ENCODE data around the gene CCSER2.

Gene CCSER2

GRCh38 chr10:84348447-84348846, 20.1 kb downstream of the CCSER2 start:
- no peak for DNase-seq

- DNase-seq: no peak
Observed at GRCh38 chr10:84348860-84349259, 20.5 kb downstream of the CCSER2 start.

GRCh38 chr10:84352251-84352842, 24.0 kb downstream of the CCSER2 start:
- peak; percentile 71 to 75 for DNase-seq

GRCh38 chr10:84353052-84353803, 24.8 kb downstream of the CCSER2 start:
- no peak for DNase-seq

GRCh38 chr10:84354623-84355022, 26.2 kb downstream of the CCSER2 start:
- DNase-seq: no peak

GRCh38 chr10:84355106-84355505, 26.7 kb downstream of the CCSER2 start:
- DNase-seq: no peak

- DNase-seq: no peak
Observed at GRCh38 chr10:84356928-84357327, 28.5 kb downstream of the CCSER2 start.

GRCh38 chr10:84358743-84359142, 30.4 kb downstream of the CCSER2 start:
- DNase-seq: no peak

- no peak for DNase-seq
Observed at GRCh38 chr10:84360637-84361365, 32.4 kb downstream of the CCSER2 start.

- no peak for DNase-seq
Observed at GRCh38 chr10:84365335-84365881, 37.0 kb downstream of the CCSER2 start.

GRCh38 chr10:84366041-84366440, 37.7 kb downstream of the CCSER2 start:
- no peak for DNase-seq

- no peak for DNase-seq
Observed at GRCh38 chr10:84367256-84367655, 38.9 kb downstream of the CCSER2 start.

- no peak for DNase-seq
Observed at GRCh38 chr10:84368828-84369227, 40.4 kb downstream of the CCSER2 start.

- DNase-seq: no peak
Observed at GRCh38 chr10:84370283-84370682, 41.9 kb downstream of the CCSER2 start.

GRCh38 chr10:84371944-84372343, 43.6 kb downstream of the CCSER2 start:
- DNase-seq: no peak

- no peak for DNase-seq
Observed at GRCh38 chr10:84373000-84373399, 44.6 kb downstream of the CCSER2 start.

- no peak for DNase-seq
Observed at GRCh38 chr10:84374455-84374854, 46.1 kb downstream of the CCSER2 start.

GRCh38 chr10:84375011-84375410, 46.6 kb downstream of the CCSER2 start:
- peak in 1 of 2 donors; percentile 48 for DNase-seq

- DNase-seq: no peak
Observed at GRCh38 chr10:84375881-84376280, 47.5 kb downstream of the CCSER2 start.

GRCh38 chr10:84388148-84388547, 59.8 kb downstream of the CCSER2 start:
- no peak for DNase-seq

GRCh38 chr10:84390364-84390763, 62.0 kb downstream of the CCSER2 start:
- no peak for DNase-seq

GRCh38 chr10:84391326-84391725, 62.9 kb downstream of the CCSER2 start:
- DNase-seq: no peak

GRCh38 chr10:84392181-84392580, 63.8 kb downstream of the CCSER2 start:
- DNase-seq: no peak

GRCh38 chr10:84395581-84395980, 67.2 kb downstream of the CCSER2 start:
- no peak for DNase-seq
